COLO668 (cell line): ENCODE measurements around the gene TOX2.

Source experiments
- DNase-seq: peaks from one replicate; lab custom pipeline; 2025; ENCODE audit not compliant: unreplicated experiment; lab: John Stamatoyannopoulos, UW

Gene TOX2

DNA sequence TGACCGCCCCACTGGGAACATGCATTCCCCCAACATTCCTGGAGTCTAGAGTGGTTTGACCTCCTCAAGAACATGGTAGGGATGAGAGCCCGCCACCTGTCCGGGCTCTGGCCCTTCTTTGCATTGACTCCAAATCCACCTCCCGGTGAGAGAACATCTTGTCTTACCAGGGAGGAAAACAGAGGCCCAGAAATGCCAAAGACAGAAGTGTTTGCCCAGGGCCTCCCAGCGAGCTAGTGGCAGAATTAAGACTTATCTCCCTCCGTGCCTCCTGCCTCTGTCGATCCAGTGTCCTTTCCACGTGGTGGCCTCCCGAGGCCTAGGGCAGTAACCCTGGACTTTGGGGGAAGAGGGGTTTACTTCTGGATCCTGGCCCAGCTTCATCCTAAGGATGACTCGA is 137.5 kb downstream of the TOX2 start:
- DNase-seq: no peak

- no peak for DNase-seq
These were observed 138.4 kb downstream of the TOX2 start for GRCh38 chr20:44053046-44053445.

DNA sequence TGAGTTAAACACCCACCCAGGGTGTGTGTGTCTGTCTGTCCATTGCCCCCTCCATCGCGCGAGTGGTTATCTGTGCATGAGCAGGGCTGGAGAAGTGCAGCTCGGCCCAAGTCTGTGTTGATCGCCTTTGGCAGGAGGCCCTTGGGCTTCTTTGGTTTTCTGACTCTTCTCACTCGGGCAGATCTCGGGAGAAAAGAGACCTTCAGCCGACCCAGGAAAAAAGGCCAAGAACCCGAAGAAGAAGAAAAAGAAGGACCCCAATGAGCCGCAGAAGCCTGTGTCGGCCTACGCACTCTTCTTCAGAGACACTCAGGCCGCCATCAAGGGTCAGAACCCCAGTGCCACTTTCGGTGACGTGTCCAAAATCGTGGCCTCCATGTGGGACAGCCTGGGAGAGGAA is 139.5 kb downstream of the TOX2 start:
- no peak for DNase-seq

DNA sequence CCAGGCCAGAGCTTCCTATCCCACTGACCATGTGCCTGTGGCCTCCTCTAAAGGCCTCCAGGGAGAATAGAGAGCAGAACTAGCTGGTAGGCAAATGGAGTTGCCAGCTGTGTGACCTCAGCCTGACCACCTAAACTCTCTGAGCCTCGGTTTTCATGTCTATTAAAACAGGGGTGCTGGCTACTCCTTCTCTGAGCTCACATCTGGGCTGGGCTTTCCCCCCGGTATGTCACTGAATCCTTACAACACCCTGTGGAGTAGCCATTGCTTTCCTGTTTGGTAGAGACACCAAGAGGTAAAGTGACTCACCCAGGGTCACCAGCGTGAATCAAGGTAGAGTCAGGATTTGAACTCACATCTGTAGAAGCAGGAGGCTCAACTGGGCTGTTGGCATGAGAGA is 140.2 kb downstream of the TOX2 start:
- DNase-seq: no peak

- peak; percentile 32 for DNase-seq
These were observed 141.5 kb downstream of the TOX2 start for GRCh38 chr20:44056010-44056698.

DNA sequence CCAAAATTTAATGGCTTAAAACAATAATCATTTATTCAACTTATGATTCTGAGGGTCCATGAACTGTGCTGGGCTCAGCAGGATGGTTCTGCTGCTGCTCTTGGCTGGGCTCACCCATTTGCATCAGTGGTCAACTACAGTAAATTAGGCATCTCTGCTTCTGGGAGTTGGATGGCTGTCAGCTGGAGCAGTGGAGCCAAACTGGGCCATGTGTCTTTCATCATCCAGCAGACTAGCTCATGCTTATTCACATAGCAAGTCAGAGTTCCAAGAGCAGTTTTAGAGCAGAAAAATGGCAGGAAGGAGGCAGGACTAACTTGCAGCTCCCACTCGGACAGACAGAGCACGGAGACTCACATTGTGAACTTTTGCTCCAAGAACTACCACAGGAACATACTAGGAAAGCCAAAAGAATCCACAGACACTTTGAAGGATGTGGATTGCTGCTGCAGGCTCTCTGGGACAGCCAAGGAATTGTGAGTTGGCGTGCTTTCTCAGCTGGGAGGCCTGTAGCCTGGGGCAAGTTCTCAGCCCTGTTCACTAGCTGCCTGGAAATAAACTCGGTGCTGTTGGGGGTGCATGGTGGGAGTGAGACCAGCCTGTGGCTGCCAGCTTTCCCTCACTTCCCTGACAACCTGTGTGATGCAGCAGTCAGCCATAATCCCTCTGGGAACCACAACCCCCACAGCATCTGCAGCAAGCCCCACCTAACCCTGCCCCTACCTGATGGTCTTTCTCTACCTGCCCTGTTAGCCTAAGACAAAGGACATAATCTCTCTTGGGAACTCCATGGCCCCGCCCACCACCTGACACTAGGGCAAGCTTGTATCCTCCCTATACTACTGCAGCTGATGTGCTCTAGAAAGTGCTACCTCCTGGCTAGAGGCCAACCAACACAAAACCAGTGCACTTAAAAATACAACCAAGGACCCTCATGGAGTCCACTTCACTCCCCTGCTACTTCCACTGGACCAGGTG is 143.3 kb downstream of the TOX2 start:
- no peak for DNase-seq

DNA sequence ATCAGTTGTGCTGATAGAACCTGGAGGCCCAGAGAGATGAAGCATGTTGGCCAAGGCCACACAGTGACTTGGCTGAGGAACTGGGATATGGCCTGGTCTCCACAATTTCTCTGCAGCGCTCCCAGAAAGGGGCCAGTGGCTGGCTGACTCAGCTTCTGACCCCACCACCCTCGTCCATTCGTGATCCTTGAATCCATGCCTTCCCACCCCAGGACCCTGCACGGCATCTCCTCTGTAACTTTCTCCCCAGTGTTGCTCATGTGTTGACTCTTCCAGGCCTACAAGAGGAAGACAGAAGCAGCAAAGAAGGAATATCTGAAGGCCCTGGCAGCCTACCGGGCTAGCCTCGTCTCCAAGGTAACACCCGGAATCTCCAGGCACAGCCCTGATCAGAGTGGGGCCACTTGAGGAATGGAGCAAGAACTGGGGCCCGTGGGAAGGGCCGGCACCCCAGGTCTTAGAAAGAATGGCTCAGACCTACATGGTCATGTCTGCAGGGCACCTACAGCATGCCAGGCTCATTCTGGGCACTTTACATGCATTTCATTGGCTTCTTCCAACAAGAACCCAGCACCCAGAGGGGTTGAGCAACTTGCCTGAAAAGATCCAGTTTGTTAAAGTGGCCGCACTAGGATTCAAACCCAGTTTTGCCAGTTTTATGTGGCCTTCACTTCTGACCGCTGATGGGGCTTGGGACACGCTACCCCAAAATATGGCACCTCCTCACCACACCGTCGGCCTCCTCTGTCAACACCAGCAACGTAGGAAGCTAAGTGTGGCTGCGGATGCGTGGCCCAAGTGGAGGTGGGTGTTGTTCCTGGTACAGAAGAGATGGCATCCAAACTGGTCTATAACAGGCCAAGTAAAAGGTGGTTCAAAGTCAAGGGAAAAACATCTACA is 150.1 kb downstream of the TOX2 start:
- no peak for DNase-seq

- DNase-seq: no peak
These were observed 151.0 kb downstream of the TOX2 start for GRCh38 chr20:44065401-44066340.

- no peak for DNase-seq
These were observed 152.3 kb downstream of the TOX2 start for GRCh38 chr20:44066645-44067606.

DNA sequence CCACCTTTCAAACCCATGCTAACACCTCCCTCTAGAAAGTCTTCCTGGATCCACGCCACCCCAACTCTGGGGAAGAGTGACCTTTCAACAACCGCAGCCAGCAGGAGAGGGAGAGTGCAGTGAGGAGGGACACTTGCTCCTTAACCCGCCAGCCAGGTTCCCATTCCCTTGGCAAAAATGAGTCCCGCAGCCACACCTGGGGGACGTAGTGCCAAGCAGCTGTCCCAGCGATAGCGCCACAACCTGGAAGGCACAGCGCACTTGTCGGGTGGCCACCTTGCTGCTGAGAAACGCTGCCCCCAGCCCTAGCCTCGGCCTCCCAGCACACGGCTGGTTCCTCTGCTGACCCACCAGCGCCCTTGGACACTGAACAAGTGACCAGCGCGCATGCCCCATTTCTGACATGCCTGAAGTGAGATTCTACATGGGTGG is 153.0 kb downstream of the TOX2 start:
- DNase-seq: no peak

GRCh38 chr20:44068316-44069201 is 153.9 kb downstream of the TOX2 start:
- no peak for DNase-seq

DNA sequence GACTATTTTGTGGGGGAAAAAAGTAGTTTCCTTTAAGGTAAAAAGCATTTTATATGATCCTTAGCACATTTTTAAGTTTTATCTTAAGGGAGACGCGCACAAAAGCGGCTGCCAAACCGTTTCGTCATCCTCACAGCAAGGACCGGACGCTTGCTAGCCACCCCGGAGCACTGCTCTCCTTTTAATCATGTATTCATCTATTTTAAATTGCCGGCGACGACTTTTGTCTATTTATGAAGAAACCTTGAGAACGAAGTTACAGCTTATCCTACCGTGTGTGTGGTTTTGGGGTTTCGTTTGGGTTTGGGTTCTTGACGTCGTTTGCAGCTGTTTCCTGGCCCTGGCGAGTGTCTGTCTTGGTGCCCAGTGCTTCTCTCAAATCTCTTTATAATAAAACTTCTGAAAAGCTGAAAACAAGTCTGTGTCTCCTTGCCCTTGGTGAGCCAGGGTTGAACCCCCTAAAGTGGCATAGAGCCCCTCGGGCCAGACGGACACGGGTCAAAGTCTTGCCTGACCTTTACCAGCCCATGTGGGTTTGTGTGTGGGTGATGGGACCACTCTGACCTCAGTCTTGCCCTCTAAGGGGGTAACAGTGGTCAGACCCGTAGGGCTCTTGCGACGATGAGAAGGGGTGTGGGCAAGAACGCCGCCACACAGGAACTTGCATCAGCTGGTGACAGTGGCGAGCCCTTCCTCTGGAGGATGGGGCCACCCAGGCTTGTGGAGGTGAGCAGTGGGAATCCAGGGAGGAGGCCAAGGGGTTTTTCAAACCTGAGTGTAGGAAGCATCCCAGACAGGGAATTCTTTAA is 154.8 kb downstream of the TOX2 start:
- no peak for DNase-seq

GRCh38 chr20:44070139-44070900 is 155.7 kb downstream of the TOX2 start:
- DNase-seq: no peak

- no peak for DNase-seq
These were observed 156.4 kb downstream of the TOX2 start for GRCh38 chr20:44071057-44071456.

- DNase-seq: no peak
These were observed 157.0 kb downstream of the TOX2 start for GRCh38 chr20:44071526-44072111.

DNA sequence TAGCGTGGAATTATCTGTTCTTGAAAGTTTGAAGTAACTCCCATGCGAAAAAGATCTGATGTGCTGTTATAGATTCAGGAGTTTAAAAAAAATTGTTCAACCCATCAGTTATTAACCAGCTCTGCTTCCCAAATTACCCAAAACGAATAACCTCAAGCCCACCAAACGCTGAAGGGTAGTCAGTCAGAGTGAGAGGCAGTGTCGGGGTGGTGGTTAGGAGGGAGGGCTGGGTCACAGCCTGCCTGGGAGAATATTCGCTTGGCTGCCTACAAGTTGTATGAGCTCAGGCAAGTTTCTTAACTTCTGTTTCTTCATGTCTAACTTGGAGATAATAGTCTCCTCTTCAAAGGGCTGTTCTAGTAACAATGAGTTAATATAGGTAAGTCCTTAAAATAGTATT is 157.7 kb downstream of the TOX2 start:
- no peak for DNase-seq
